ENCODE data around the gene PCDHA9. TPM values are rescaled to one million over a fixed set of nuclear protein-coding genes. Genes with fewer than 3 reads are reported as not detected.

The PCDHA9 gene
- total RNA-seq, 1 experiment from 2014 or later, result 0.55 TPM

GRCh38 chr5:140835622-140836510, 12.3 kb upstream of the PCDHA9 start:
- no peaks in the 10 kb centered on the region for H3K79me2 ChIP-seq (ENCODE audit: insufficient read depth, low read length)

More at GRCh38 chr5:140835622-140836510, 12.3 kb upstream of the PCDHA9 start:
- Histone ChIP-seq H3K27ac (ENCODE audit: insufficient read length, low read depth, low read length) (no peak overlapping the region), H3K4ac (ENCODE audit: low read depth, low read length) (no peak overlapping the region), H4K20me1 (ENCODE audit: control insufficient read depth, insufficient read depth, insufficient read length) (no peaks in the 10 kb centered on the region), H2AFZ (ENCODE audit: low read length) (no peak overlapping the region), H2BK15ac (ENCODE audit: low read depth, low read length) (no peak overlapping the region), H3K9me3 (ENCODE audit: control insufficient read depth, low read depth, low read length) (no peaks in the 10 kb centered on the region), H2BK120ac (ENCODE audit: low read depth, low read length, poor library complexity, severe bottlenecking) (no peak overlapping the region), H3K23ac (ENCODE audit: insufficient read length, low read depth, low read length) (no peak overlapping the region), H2AK5ac (ENCODE audit: insufficient read length, low read length) (no peak overlapping the region), H4K5ac (ENCODE audit: insufficient read length, low read depth, low read length) (no peak overlapping the region), H3K27me3 (ENCODE audit: insufficient read depth, low read length) (no peaks in the 10 kb centered on the region), H3K18ac (ENCODE audit: insufficient read length, low read depth, low read length) (no peak overlapping the region), H4K91ac (ENCODE audit: insufficient read length, low read depth, low read length) (no peak overlapping the region), H3K79me1 (ENCODE audit: insufficient read depth, low read depth, low read length, poor library complexity, severe bottlenecking) (no peaks in the 10 kb centered on the region), H2BK12ac (ENCODE audit: insufficient read length, low read depth, low read length) (no peak overlapping the region), H3K56ac (ENCODE audit: insufficient read length, low read depth, low read length) (no peak overlapping the region), H2BK5ac (ENCODE audit: insufficient read length, low read length) (no peak overlapping the region), H3K4me1 (ENCODE audit: insufficient read depth, low read length) (no peaks in the 10 kb centered on the region), H3K14ac (ENCODE audit: insufficient read depth, low read length) (no peak overlapping the region), H3K9ac (ENCODE audit: extremely low read depth, insufficient read length, low read length) (no peak overlapping the region), H2BK20ac (ENCODE audit: low read depth, low read length, poor library complexity, severe bottlenecking) (no peak overlapping the region), H3K23me2 (ENCODE audit: insufficient read length, low read depth, low read length, poor library complexity, severe bottlenecking) (no peaks in the 10 kb centered on the region), H3T11ph (ENCODE audit: low read length) (no peak overlapping the region), H4K8ac (replicated peaks; ENCODE audit: insufficient read length, low read depth, low read length) (no peak overlapping the region), H3K4me2 (ENCODE audit: insufficient read depth, insufficient read length, low read length) (no peak overlapping the region)
- Mint-ChIP-seq H3K9me3 (peaks cover 20 to 23% of the 10 kb centered on the region in 2 experiments), H3K36me3 (ENCODE audit: insufficient read depth in 1 of 3, low read depth in 3 of 3) (peaks cover 14 to 31% (median 15%) of the 10 kb centered on the region in 3 experiments), H3K4me1 (peaks cover 0 to 4% of the 10 kb centered on the region in 2 experiments; a peak in 1 of 4 replicates), H3K4me3 (no peak overlapping the region), H3K27ac (no peak overlapping the region), H3K27me3 (ENCODE audit: low read depth) (no peaks in the 10 kb centered on the region)
- DNase-seq, result no peak
- TF ChIP-seq CTCF (conservative IDR thresholded peaks at IDR 0.05), result no peak
- no CpG with 5 or more reads among the region's 103 CpGs for WGBS (ENCODE audit: extremely low coverage, insufficient read length, low lambda C conversion rate)

Data from H9 (cell line).